Body of pancreas (tissue), 4 donors: Measurements from ENCODE around the gene FAM228B. TPM values are rescaled to one million over a fixed set of nuclear protein-coding genes. Genes with fewer than 3 reads are reported as not detected.

Experiments
- ATAC-seq: fragments of 150-250 bp; one replicate; pipeline ENCODE4 v1.9.1; 2016
- DNase-seq, 4 donors: peaks; one replicate each; pipeline ENCODE4 v3.0.0-alpha.2; 2019
- H3K27ac ChIP-seq, 4 donors: fragments of 200-600 bp; sonication (generic); 1 replicate in 3 of 4; 2 replicates in 1 of 4; pipeline versions ENCODE4 v1.5.1 to v1.6.1; 2016 to 2019; ENCODE audit warnings: mild to moderate bottlenecking in 1 of 4, mixed read lengths in 1 of 4, moderate library complexity in 1 of 4
- H3K27me3 ChIP-seq, 2 donors: fragments of 200-600 bp; sonication (generic); one replicate each; pipeline ENCODE4 v1.6.0; 2016; ENCODE audit warnings: mild to moderate bottlenecking in 1 of 2
- H3K36me3 ChIP-seq, 2 donors: fragments of 200-600 bp; sonication (generic); replicated peaks in 1 of 2; 2 replicates each; pipeline ENCODE4 v1.5.1; 2016; ENCODE audit warnings: low read depth in 2 of 2; ENCODE audit not compliant: insufficient read depth in 1 of 2
- H3K4me1 ChIP-seq: fragments of 200-600 bp; sonication (generic); one replicate; pipeline ENCODE4 v1.6.0; 2016
- H3K4me3 ChIP-seq, 2 donors: fragments of 200-600 bp; sonication (generic); 1 replicate in 1 of 2; 2 replicates in 1 of 2; pipeline ENCODE4 v1.5.1; 2016 to 2019
- H3K9me3 ChIP-seq, 3 donors: fragments of 200-600 bp; sonication (generic); 1 replicate in 2 of 3; 2 replicates in 1 of 3; pipeline ENCODE4 v1.5.1; 2016
- POLR2A ChIP-seq, 3 donors: fragments of 450-650 bp; IDR thresholded peaks; one replicate each; pipeline ENCODE4 v1.6.1; 2016; ENCODE audit warnings: antibody characterized with exemption in 3 of 3, mild to moderate bottlenecking in 2 of 3
- WGBS, 2 donors: methylation state at CpG; one replicate each; pipeline ENCODE4 v1.1.5; 2017; 5-methylcytosine and 5-hydroxymethylcytosine counted together
- intact Hi-C: fragments of 100-400 bp; cut with DNase I; formaldehyde crosslinking; loops from one replicate; pipeline ENCODE4 v1.15.1; 2023
- total RNA-seq, 2 donors: library from RNA; depleted of rRNA; stranded (reverse); fragments of >200 nt; gene quantifications; one replicate each; pipeline ENCODE4 v1.1.0, GENCODE V29; 2016
- TF ChIP-seq, protein P1 (sequence below), 7 experiments: fragments of 450-650 bp in 4 of 7; fragments of 200-600 bp in 3 of 7; sonication (generic) in 3 of 7; IDR thresholded peaks; one replicate each; pipeline ENCODE4 v1.5.1; 2016 to 2019; ENCODE audit warnings: antibody characterized with exemption in 7 of 7

FAM228B gene
- 10 to 100 TPM in 1 of 2 donors, 1 to 10 TPM in 1; 6.5 to 56.7 TPM for total RNA-seq

DNA sequence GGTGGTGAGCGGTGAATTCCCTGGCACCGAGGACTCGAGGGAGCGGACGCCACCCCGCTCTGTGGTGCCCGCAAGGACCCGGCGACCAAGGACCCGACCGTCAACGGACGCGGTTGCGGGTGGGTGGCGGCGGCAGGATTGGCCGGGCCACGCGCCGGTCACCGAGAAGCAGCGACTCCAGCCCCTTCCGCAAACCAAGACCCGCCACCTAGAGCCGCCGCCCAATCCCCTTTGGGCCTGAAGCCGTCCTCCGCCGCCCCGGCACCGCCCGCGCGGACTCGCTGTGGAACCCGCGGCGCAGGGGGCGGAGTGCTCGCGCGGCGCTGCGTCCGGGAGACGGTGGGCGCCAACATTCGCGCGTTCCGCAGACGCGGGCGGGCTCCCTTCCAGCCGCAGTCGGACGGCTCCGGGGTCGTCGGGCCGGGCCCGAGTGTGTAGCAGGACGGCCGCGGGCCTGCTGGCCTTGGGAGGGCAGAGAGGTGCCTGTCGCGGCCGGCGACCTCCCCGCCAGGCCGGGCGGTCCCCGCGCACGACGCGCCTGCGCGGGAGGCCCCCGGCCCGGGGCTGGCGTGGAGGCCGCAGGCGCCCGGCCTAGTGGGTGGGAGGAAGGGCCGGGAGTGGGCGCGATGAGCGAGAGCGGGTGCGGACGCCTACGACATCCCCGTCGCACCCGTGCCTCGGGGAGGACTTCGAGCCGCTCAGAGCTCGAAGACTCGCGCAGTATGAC lies at the start of gene FAM228B, which contains the start of gene PFN4:
FAM228B (plus strand) TSS at position 275 of the 727 bp plus-strand sequence. CDS start 893 bp downstream, outside the sequence.
PFN4 (minus strand) TSS at position 140 of the 727 bp plus-strand sequence. CDS start 799 bp downstream, outside the sequence.
- TF ChIP-seq POLR2A (IDR thresholded peaks at IDR 0.05) = peak; percentile 74 to 79 (median 74)
- TF ChIP-seq, protein P1, sequence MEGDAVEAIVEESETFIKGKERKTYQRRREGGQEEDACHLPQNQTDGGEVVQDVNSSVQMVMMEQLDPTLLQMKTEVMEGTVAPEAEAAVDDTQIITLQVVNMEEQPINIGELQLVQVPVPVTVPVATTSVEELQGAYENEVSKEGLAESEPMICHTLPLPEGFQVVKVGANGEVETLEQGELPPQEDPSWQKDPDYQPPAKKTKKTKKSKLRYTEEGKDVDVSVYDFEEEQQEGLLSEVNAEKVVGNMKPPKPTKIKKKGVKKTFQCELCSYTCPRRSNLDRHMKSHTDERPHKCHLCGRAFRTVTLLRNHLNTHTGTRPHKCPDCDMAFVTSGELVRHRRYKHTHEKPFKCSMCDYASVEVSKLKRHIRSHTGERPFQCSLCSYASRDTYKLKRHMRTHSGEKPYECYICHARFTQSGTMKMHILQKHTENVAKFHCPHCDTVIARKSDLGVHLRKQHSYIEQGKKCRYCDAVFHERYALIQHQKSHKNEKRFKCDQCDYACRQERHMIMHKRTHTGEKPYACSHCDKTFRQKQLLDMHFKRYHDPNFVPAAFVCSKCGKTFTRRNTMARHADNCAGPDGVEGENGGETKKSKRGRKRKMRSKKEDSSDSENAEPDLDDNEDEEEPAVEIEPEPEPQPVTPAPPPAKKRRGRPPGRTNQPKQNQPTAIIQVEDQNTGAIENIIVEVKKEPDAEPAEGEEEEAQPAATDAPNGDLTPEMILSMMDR (IDR thresholded peaks at IDR 0.05) = no peak
- DNase-seq (peak; percentile 87 to 91 (median 89)), ATAC-seq (peak; percentile 98)
- Histone ChIP-seq H3K4me3 (peak within 1 kb of the TSS; percentile 36 to 59), H3K4me1 (peaks cover 12% of the 10 kb centered on the region), H3K27ac (peak within 1 kb of the TSS; percentile 80 to 91 (median 82)), H3K27me3 (no peaks in the 10 kb centered on the region), H3K9me3 (no peaks in the 10 kb centered on the region), H3K36me3 (no peaks in the 10 kb centered on the region)
- intact Hi-C loops = no loop called here
- WGBS, 2 donors = 0% methylated on average over 1 to 87 of the region's 103 CpGs

DNA sequence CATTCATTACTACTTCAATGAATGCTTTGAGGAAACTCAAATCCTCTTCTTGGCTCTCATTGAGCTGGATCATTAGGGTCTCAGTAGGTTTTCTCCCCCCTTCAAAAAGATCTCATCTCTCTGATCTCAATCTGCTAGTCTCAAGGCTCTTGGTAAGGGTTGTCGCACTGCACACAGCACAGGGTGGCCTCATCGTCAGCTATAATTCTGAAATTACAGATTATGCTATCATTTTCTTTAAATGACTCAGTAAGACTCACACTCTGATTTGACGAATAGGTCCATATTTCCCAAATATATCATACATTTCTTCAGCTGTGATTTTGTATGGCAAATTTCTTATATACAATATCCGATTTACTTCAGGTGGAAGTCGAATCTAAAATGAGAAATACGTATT lies 49.5 kb upstream of the FAM228B start:
- no peak overlapping the region for H3K4me3 ChIP-seq
- WGBS, 2 donors = 83 to 86% methylated on average over 6 of the region's 6 CpGs
- no peak overlapping the region for H3K27ac ChIP-seq
- ATAC-seq = no peak
- H3K36me3 ChIP-seq = peaks cover 0 to 6% of the 10 kb centered on the region in 2 donors
- H3K4me1 ChIP-seq = peaks cover 26% of the 10 kb centered on the region
- no peaks in the 10 kb centered on the region for H3K9me3 ChIP-seq
- intact Hi-C loops = no loop called here
- no peak for DNase-seq
- H3K27me3 ChIP-seq = no peaks in the 10 kb centered on the region
- no peak for TF ChIP-seq POLR2A (IDR thresholded peaks at IDR 0.05)
- TF ChIP-seq, protein P1 (IDR thresholded peaks at IDR 0.05) = no peak

DNA sequence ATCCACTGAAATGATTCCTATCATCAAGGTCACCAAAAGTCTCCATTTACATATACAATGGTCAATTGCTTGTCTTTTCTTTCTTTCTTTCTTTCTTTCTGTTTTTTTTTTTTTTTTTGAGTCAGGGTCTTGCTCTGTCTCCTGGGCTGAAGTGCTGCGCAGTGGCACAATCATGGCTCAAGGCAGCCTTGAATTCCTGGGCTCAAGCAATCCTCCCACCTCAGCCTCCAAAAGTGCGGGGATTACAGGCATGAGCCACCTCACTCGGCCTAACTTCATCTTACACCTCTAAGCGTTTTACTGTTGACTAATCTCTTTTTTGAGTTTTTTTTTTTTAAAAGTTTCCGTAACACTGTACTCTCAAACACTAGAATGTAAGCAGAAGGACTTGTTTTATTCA lies 48.0 kb upstream of the FAM228B start:
- Histone ChIP-seq H3K9me3 (no peaks in the 10 kb centered on the region), H3K36me3 (peaks cover 0 to 6% of the 10 kb centered on the region in 2 donors), H3K4me3 (peak overlapping the region; percentile 47 to 67), H3K4me1 (peaks cover 26% of the 10 kb centered on the region), H3K27ac (peak overlapping the region in 3 of 4 donors; percentile 89 to 94 (median 89)), H3K27me3 (no peaks in the 10 kb centered on the region)
- no peak for ATAC-seq
- intact Hi-C loops = no loop called here
- WGBS, 2 donors = 41 to 49% methylated on average over 5 of the region's 5 CpGs
- no peak for DNase-seq
- no peak for TF ChIP-seq POLR2A (IDR thresholded peaks at IDR 0.05)
- TF ChIP-seq, protein P1 (IDR thresholded peaks at IDR 0.05) = no peak

- Histone ChIP-seq H3K4me1 (peaks cover 26% of the 10 kb centered on the region), H3K36me3 (peaks cover 0 to 6% of the 10 kb centered on the region in 2 donors), H3K27ac (peak within 1 kb of the TSS; percentile 89 to 94 (median 92)), H3K27me3 (no peaks in the 10 kb centered on the region), H3K4me3 (peak within 1 kb of the TSS; percentile 47 to 86), H3K9me3 (no peaks in the 10 kb centered on the region)
- ATAC-seq (peak; percentile 91), DNase-seq (peak; percentile 100)
- 0 to 1% methylated on average over 41 to 62 of the region's 64 CpGs for WGBS, 2 donors
- intact Hi-C loops = no loop called here
- TF ChIP-seq POLR2A (IDR thresholded peaks at IDR 0.05) = peak in 2 of 3 donors; percentile 51 to 65
- TF ChIP-seq, protein P1 (IDR thresholded peaks at IDR 0.05) = peak in 1 of 7 experiments; percentile 7
These were observed 47.1 kb upstream of the FAM228B start, which contains the start of gene SF3B6 for GRCh38 chr2:24075915-24076848. Gene SF3B6 (minus strand): TSS chr2:24076326. CDS start chr2:24076229, 97 bp downstream.
